ENCODE measurements around the gene RAB14.

DNA sequence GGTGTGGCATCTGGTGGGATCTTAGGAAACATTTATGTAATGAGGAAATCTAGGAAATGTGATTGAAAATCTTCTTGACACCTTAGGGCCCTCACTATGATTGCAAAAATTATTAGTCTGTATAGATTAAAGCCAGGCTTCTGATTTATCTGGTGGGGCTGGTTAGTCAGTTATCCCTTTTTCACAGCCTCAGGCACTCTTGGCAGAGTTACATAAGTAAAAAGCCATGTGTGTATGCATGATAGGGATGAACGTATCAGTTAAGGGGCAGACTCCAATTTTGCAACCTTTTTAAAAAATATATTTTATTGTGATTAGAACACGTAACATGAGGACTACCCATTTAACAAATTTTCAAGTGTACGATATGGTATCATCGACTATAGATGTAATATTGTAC, 30.6 kb upstream of the RAB14 start:
- TF ChIP-seq, protein P1, sequence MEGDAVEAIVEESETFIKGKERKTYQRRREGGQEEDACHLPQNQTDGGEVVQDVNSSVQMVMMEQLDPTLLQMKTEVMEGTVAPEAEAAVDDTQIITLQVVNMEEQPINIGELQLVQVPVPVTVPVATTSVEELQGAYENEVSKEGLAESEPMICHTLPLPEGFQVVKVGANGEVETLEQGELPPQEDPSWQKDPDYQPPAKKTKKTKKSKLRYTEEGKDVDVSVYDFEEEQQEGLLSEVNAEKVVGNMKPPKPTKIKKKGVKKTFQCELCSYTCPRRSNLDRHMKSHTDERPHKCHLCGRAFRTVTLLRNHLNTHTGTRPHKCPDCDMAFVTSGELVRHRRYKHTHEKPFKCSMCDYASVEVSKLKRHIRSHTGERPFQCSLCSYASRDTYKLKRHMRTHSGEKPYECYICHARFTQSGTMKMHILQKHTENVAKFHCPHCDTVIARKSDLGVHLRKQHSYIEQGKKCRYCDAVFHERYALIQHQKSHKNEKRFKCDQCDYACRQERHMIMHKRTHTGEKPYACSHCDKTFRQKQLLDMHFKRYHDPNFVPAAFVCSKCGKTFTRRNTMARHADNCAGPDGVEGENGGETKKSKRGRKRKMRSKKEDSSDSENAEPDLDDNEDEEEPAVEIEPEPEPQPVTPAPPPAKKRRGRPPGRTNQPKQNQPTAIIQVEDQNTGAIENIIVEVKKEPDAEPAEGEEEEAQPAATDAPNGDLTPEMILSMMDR (conservative IDR thresholded peaks at IDR 0.05; ENCODE audit: low read depth in 2 of 2), result no peak
- TF ChIP-seq POLR2AphosphoS5 (IDR thresholded peaks at IDR 0.05; ENCODE audit: low read depth) (no peak), JUNB (IDR thresholded peaks at IDR 0.05; ENCODE audit: unreplicated experiment) (no peak), EZH2 (IDR thresholded peaks at IDR 0.05; ENCODE audit: low read depth, unreplicated experiment) (no peak), CREB1 (CRISPR knock-in tag; IDR thresholded peaks at IDR 0.05; ENCODE audit: low read depth) (no peak), EZH2phosphoT487 (IDR thresholded peaks at IDR 0.05; ENCODE audit: unreplicated experiment) (no peak), STAT1 (IDR thresholded peaks at IDR 0.05; ENCODE audit: unreplicated experiment) (no peak), ZNF331 (CRISPR knock-in tag; IDR thresholded peaks at IDR 0.05; ENCODE audit: low read depth) (no peak)
- TF ChIP-seq, protein P2, sequence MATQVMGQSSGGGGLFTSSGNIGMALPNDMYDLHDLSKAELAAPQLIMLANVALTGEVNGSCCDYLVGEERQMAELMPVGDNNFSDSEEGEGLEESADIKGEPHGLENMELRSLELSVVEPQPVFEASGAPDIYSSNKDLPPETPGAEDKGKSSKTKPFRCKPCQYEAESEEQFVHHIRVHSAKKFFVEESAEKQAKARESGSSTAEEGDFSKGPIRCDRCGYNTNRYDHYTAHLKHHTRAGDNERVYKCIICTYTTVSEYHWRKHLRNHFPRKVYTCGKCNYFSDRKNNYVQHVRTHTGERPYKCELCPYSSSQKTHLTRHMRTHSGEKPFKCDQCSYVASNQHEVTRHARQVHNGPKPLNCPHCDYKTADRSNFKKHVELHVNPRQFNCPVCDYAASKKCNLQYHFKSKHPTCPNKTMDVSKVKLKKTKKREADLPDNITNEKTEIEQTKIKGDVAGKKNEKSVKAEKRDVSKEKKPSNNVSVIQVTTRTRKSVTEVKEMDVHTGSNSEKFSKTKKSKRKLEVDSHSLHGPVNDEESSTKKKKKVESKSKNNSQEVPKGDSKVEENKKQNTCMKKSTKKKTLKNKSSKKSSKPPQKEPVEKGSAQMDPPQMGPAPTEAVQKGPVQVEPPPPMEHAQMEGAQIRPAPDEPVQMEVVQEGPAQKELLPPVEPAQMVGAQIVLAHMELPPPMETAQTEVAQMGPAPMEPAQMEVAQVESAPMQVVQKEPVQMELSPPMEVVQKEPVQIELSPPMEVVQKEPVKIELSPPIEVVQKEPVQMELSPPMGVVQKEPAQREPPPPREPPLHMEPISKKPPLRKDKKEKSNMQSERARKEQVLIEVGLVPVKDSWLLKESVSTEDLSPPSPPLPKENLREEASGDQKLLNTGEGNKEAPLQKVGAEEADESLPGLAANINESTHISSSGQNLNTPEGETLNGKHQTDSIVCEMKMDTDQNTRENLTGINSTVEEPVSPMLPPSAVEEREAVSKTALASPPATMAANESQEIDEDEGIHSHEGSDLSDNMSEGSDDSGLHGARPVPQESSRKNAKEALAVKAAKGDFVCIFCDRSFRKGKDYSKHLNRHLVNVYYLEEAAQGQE (IDR thresholded peaks at IDR 0.05; ENCODE audit: unreplicated experiment), result no peak
- TF ChIP-seq, protein P3, sequence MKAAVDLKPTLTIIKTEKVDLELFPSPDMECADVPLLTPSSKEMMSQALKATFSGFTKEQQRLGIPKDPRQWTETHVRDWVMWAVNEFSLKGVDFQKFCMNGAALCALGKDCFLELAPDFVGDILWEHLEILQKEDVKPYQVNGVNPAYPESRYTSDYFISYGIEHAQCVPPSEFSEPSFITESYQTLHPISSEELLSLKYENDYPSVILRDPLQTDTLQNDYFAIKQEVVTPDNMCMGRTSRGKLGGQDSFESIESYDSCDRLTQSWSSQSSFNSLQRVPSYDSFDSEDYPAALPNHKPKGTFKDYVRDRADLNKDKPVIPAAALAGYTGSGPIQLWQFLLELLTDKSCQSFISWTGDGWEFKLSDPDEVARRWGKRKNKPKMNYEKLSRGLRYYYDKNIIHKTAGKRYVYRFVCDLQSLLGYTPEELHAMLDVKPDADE (IDR thresholded peaks at IDR 0.05), result no peak
